Measurements from ENCODE around the gene PLAC9. TPM values are rescaled to one million over a fixed set of nuclear protein-coding genes. Genes with fewer than 3 reads are reported as not detected.
A peak's percentile ranks its signal among the peaks of the same experiment; 100 is the strongest.

The PLAC9 gene
- total RNA-seq, 4 donors from 2014 or later: 21.3 to 59.4 (median 39.6) TPM

DNA sequence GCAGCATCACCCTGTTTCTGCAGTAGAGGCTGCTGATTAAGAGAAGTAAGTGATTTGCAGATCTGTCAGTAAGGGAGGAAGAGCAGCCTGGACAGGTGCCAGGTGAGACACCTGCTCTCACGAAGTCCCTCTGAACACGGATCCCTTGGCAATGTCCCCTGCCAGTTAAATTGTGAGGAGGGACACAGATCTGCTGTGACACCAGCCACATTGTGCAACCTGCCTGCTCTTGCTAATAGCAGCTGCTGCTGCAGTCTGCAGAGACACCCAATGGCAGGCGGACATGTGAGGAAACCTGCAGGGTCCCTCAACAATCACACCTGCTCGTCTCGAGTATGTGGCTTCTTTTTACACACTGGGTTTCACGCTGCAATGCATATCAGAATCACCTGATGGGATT lies 40.9 kb downstream of the PLAC9 start:
- WGBS: 65% methylated on average over 6 of the region's 6 CpGs
- intact Hi-C loops (cut with DNase I): no loop called here

DNA sequence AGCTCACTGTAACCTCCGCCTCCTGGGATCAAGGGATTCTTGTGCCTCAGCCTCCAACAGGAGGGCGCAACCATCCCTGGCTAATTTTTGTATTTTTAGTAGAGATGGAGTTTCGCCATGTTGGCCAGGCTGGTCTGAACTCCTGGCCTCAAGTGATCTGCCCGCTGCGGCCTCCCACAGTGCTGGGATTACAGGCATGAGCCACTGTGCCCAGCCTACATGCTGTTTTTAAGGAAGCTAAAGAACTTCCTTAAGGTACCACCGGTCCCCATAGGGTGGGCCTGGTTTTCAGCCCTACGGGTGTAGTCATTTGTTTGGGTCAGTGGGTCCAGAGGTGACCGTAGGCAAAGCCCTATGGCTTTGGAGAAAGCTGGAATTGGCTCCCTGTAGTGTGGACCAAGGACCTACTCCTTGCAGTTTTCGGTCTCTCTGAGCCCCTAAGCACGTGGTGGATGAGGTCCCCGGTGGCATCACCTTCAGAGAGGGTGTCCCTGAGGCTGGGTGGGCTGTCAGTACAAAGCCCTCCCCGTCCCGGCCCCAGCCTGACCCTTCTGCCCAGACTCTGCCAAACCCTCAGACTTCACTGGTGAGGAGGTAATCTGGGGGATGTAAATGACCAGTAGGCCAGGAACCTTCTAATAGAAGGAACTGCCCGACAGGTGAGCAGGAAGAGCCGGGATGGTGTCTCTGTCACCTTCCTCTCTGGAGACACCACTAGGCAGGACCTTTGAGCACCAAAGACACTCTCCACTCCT lies 42.3 kb downstream of the PLAC9 start:
- Histone ChIP-seq H3K4me1 (peaks cover 53 to 81% (median 65%) of the 10 kb centered on the region in 4 donors), H3K4me3 (no peak overlapping the region), H3K27ac (replicated peaks in 1 of 4) (no peak overlapping the region), H3K27me3 (no peaks in the 10 kb centered on the region), H3K36me3 (peaks cover 7 to 32% (median 28%) of the 10 kb centered on the region in 4 donors), H3K9me3 (no peaks in the 10 kb centered on the region)
- no peak for DNase-seq (ENCODE audit: extremely low spot score)
- WGBS: 98% methylated on average over 7 of the region's 15 CpGs
- intact Hi-C loops (cut with DNase I): no loop called here
- TF ChIP-seq POLR2A (IDR thresholded peaks at IDR 0.05; ENCODE audit: low read depth) (no peak), POLR2AphosphoS5 (IDR thresholded peaks at IDR 0.05) (no peak), EP300 (IDR thresholded peaks at IDR 0.05) (no peak)
- TF ChIP-seq, protein P1, sequence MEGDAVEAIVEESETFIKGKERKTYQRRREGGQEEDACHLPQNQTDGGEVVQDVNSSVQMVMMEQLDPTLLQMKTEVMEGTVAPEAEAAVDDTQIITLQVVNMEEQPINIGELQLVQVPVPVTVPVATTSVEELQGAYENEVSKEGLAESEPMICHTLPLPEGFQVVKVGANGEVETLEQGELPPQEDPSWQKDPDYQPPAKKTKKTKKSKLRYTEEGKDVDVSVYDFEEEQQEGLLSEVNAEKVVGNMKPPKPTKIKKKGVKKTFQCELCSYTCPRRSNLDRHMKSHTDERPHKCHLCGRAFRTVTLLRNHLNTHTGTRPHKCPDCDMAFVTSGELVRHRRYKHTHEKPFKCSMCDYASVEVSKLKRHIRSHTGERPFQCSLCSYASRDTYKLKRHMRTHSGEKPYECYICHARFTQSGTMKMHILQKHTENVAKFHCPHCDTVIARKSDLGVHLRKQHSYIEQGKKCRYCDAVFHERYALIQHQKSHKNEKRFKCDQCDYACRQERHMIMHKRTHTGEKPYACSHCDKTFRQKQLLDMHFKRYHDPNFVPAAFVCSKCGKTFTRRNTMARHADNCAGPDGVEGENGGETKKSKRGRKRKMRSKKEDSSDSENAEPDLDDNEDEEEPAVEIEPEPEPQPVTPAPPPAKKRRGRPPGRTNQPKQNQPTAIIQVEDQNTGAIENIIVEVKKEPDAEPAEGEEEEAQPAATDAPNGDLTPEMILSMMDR (IDR thresholded peaks at IDR 0.05): no peak

More for the DNA sequence above, 40.9 kb downstream of the PLAC9 start:
- peaks cover 51 to 81% (median 66%) of the 10 kb centered on the region in 4 donors for H3K4me1 ChIP-seq
- H3K36me3 ChIP-seq: peaks cover 7 to 43% (median 34%) of the 10 kb centered on the region in 4 donors
- no peak overlapping the region for H3K27ac ChIP-seq (replicated peaks in 1 of 4)
- no peaks in the 10 kb centered on the region for H3K27me3 ChIP-seq
- TF ChIP-seq POLR2AphosphoS5 (IDR thresholded peaks at IDR 0.05): no peak
- TF ChIP-seq, protein P1 (IDR thresholded peaks at IDR 0.05): no peak
- TF ChIP-seq POLR2A (IDR thresholded peaks at IDR 0.05; ENCODE audit: low read depth): no peak
- TF ChIP-seq EP300 (IDR thresholded peaks at IDR 0.05): no peak
- H3K4me3 ChIP-seq: no peak overlapping the region
- no peak for DNase-seq (ENCODE audit: extremely low spot score)
- H3K9me3 ChIP-seq: no peaks in the 10 kb centered on the region

DNA sequence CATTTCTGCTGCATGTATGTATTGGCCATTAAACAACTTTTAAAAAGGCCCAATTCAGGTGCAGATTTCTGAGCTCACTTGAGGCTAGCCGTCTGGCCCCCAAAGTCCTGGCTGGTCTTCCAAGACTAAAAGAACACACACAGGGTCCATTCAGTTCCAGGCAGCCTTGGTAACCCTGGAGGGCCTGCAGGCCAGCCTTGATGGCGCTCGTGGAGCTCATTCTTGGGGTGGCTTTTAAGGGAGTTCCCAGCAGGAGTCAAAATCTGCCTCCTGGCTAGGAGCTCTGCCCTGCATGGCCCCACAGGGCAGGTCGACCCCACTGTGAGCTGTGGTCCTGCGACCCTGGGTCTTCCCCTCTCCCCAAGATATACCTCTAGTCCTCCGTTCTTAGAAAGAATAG lies 44.0 kb downstream of the PLAC9 start:
- Histone ChIP-seq H3K27me3 (no peaks in the 10 kb centered on the region), H3K4me1 (peaks cover 59 to 72% (median 69%) of the 10 kb centered on the region in 4 donors), H3K27ac (replicated peaks in 1 of 4) (no peak overlapping the region), H3K4me3 (no peak overlapping the region), H3K36me3 (peaks cover 7 to 23% (median 16%) of the 10 kb centered on the region in 4 donors), H3K9me3 (no peaks in the 10 kb centered on the region)
- intact Hi-C loops (cut with DNase I): no loop called here
- DNase-seq (ENCODE audit: extremely low spot score): no peak
- TF ChIP-seq, protein P1 (IDR thresholded peaks at IDR 0.05): no peak
- no peak for TF ChIP-seq POLR2AphosphoS5 (IDR thresholded peaks at IDR 0.05)
- TF ChIP-seq EP300 (IDR thresholded peaks at IDR 0.05): no peak
- no peak for TF ChIP-seq POLR2A (IDR thresholded peaks at IDR 0.05; ENCODE audit: low read depth)
- 98% methylated on average over 6 of the region's 6 CpGs for WGBS

DNA sequence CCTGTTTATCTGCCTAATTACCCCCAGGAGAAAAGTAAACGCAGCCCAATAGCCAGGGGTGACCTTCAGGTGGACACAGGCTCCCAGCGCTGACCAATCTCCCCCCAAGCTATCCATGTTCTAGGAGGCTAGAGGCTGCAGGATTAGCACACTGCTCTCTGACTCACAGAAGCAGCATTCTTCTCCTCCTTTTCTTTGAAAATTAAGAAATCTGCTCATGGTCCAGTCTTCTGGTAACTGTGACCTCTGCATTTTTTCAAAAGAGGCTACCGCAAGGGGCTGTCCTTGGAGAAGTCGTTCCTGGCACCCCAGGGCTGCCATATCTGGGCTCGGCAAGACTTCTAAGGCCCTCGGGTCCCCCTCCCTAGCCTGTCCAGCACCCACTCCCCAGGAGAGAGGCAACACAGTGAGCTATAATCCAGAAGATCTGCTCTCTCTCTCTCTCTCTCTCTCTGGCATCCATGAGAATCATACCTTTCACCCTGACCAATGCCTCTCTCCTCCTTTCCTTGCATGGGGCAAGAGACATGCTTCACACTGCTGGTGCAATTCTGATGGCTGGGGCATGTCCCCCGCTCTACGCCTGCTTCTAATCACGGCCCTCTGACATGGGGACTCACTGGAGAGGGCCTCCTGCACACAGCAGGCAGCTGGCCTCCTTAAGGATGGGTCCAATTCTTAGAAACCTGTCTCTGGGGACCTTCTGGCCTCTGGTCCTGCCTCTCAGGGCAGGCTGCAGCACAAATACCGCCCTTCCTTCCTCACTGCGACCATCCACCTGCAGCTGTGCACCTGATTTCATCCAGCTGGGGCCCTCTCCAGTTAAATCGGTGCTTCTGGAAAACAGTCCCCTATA lies 45.5 kb downstream of the PLAC9 start:
- Histone ChIP-seq H3K9me3 (no peaks in the 10 kb centered on the region), H3K36me3 (peaks cover 0 to 8% (median 2%) of the 10 kb centered on the region in 4 donors), H3K27me3 (no peaks in the 10 kb centered on the region), H3K27ac (replicated peaks in 1 of 4) (peak overlapping the region in 2 of 4 donors; percentile 9 to 28), H3K4me1 (peaks cover 56 to 73% (median 65%) of the 10 kb centered on the region in 4 donors), H3K4me3 (no peak overlapping the region)
- DNase-seq (ENCODE audit: extremely low spot score): no peak
- TF ChIP-seq, protein P1 (IDR thresholded peaks at IDR 0.05): no peak
- TF ChIP-seq EP300 (IDR thresholded peaks at IDR 0.05) (no peak), POLR2AphosphoS5 (IDR thresholded peaks at IDR 0.05) (no peak), POLR2A (IDR thresholded peaks at IDR 0.05; ENCODE audit: low read depth) (no peak)
- intact Hi-C loops (cut with DNase I): no loop called here
- 82% methylated on average over 12 of the region's 12 CpGs for WGBS

Measured in esophagus muscularis mucosa (tissue), 4 donors.